HEK293 (cell line): Measurements from ENCODE around the gene SPTLC3.

Experiments used
- CTCF ChIA-PET: fragments of 350-600 bp; formaldehyde crosslinking; extraction: SDS; loops from one replicate; lab custom pipeline; 2021; ENCODE audit warnings: antibody characterized with exemption; lab: Yijun Ruan, JAX
- POLR2A ChIA-PET: fragments of 300-600 bp; formaldehyde crosslinking; extraction: SDS; loops from one replicate; lab custom pipeline; 2020; ENCODE audit warnings: antibody characterized with exemption, inconsistent platforms; lab: Yijun Ruan, JAX
- H3K27ac ChIP-seq: fragments of 200-500 bp; sonication (Bioruptor generic); 2 replicates; pipeline ENCODE4 v1.5.1; 2014; ENCODE audit warnings: low read depth, low read length, control low read depth, inconsistent platforms; ENCODE audit errors: extremely low read depth
- H3K36me3 ChIP-seq, 2 experiments: fragments of 200-500 bp in 1 of 2; sonication (Bioruptor generic) in 1 of 2; 1 replicate in 1 of 2; 2 replicates in 1 of 2; pipeline ENCODE4 v1.5.1; 2014 to 2017; ENCODE audit warnings: inconsistent platforms in 2 of 2, low read length in 2 of 2; ENCODE audit not compliant: control insufficient read depth in 2 of 2, insufficient read depth in 1 of 2
- H3K4me1 ChIP-seq: fragments of 200-500 bp; sonication (Bioruptor generic); 2 replicates; pipeline ENCODE4 v1.5.1; 2014; ENCODE audit warnings: mild to moderate bottlenecking, low read length, inconsistent platforms; ENCODE audit not compliant: control insufficient read depth, insufficient read depth
- H3K4me3 ChIP-seq: 2 replicates; pipeline ENCODE4 v1.5.1; 2011; ENCODE audit warnings: low read depth, mild to moderate bottlenecking, control low read depth, low read length, moderate library complexity
- H3K9me3 ChIP-seq: fragments of 200-500 bp; sonication (Bioruptor generic); 2 replicates; pipeline ENCODE4 v1.5.1; 2014; ENCODE audit warnings: low read depth, low read length, inconsistent platforms; ENCODE audit not compliant: control insufficient read depth, insufficient read depth
- FEZF1 ChIP-seq: fragments of 450-650 bp; formaldehyde crosslinking; IDR thresholded peaks from 2 replicates; pipeline ENCODE4 v1.5.1; 2016; ENCODE audit warnings: missing biosample characterization, missing genetic modification characterization
- GLIS1 ChIP-seq: fragments of 450-650 bp; formaldehyde crosslinking; IDR thresholded peaks from 2 replicates; pipeline ENCODE4 v1.5.1; 2016; ENCODE audit warnings: missing biosample characterization, missing genetic modification characterization
- HOXD13 ChIP-seq: sonication (generic); formaldehyde crosslinking; IDR thresholded peaks from 2 replicates; pipeline ENCODE4 v1.8.0; 2022; ENCODE audit warnings: missing genetic modification reagents, borderline replicate concordance
- MZF1 ChIP-seq: fragments of 450-650 bp; formaldehyde crosslinking; IDR thresholded peaks from 2 replicates; pipeline ENCODE4 v1.5.1; 2017; ENCODE audit warnings: missing biosample characterization, missing genetic modification characterization, borderline replicate concordance
- OVOL3 ChIP-seq: fragments of 450-650 bp; formaldehyde crosslinking; IDR thresholded peaks from 2 replicates; pipeline ENCODE4 v1.5.1; 2016; ENCODE audit warnings: missing biosample characterization, missing genetic modification characterization
- PATZ1 ChIP-seq: fragments of 450-650 bp; formaldehyde crosslinking; IDR thresholded peaks from 2 replicates; pipeline ENCODE4 v1.5.1; 2016; ENCODE audit warnings: missing biosample characterization, missing genetic modification characterization
- PRDM4 ChIP-seq: fragments of 450-650 bp; formaldehyde crosslinking; IDR thresholded peaks from 2 replicates; pipeline ENCODE4 v1.5.1; 2017; ENCODE audit warnings: missing biosample characterization, missing genetic modification characterization
- PRDM6 ChIP-seq: fragments of 450-650 bp; formaldehyde crosslinking; IDR thresholded peaks from 2 replicates; pipeline ENCODE4 v1.5.1; 2017; ENCODE audit warnings: missing biosample characterization, missing genetic modification characterization
- SCRT1 ChIP-seq: fragments of 450-650 bp; formaldehyde crosslinking; IDR thresholded peaks from 2 replicates; pipeline ENCODE4 v1.5.1; 2016; ENCODE audit warnings: missing biosample characterization, missing genetic modification characterization, borderline replicate concordance
- WT1 ChIP-seq: fragments of 450-650 bp; formaldehyde crosslinking; IDR thresholded peaks from 2 replicates; pipeline ENCODE4 v1.5.1; 2016; ENCODE audit warnings: missing biosample characterization, missing genetic modification characterization
- ZBTB17 ChIP-seq: fragments of 450-650 bp; formaldehyde crosslinking; IDR thresholded peaks from 2 replicates; pipeline ENCODE4 v1.5.1; 2016; ENCODE audit warnings: missing biosample characterization, missing genetic modification characterization
- ZBTB48 ChIP-seq: fragments of 450-650 bp; formaldehyde crosslinking; IDR thresholded peaks from 2 replicates; pipeline ENCODE4 v1.5.1; 2016; ENCODE audit warnings: missing biosample characterization, missing genetic modification characterization
- ZNF148 ChIP-seq: fragments of 450-650 bp; formaldehyde crosslinking; IDR thresholded peaks from 2 replicates; pipeline ENCODE4 v1.5.0; 2017; ENCODE audit warnings: missing biosample characterization, missing genetic modification characterization, borderline replicate concordance
- ZNF155 ChIP-seq: fragments of 450-650 bp; formaldehyde crosslinking; IDR thresholded peaks from 2 replicates; pipeline ENCODE4 v1.5.1; 2016; ENCODE audit warnings: missing biosample characterization, missing genetic modification characterization
- ZNF157 ChIP-seq: fragments of 450-650 bp; formaldehyde crosslinking; IDR thresholded peaks from 2 replicates; pipeline ENCODE4 v1.5.1; 2016; ENCODE audit warnings: missing biosample characterization, missing genetic modification characterization
- ZNF175 ChIP-seq: fragments of 450-650 bp; formaldehyde crosslinking; IDR thresholded peaks from 2 replicates; pipeline ENCODE4 v1.5.1; 2016; ENCODE audit warnings: missing biosample characterization, missing genetic modification characterization
- ZNF239 ChIP-seq: fragments of 450-650 bp; formaldehyde crosslinking; IDR thresholded peaks from 2 replicates; pipeline ENCODE4 v1.5.1; 2016; ENCODE audit warnings: missing biosample characterization, missing genetic modification characterization
- ZNF561 ChIP-seq: fragments of 450-650 bp; IDR thresholded peaks from 2 replicates; pipeline ENCODE4 v1.5.1; 2018; ENCODE audit warnings: missing biosample characterization, missing genetic modification characterization, borderline replicate concordance
- ZNF629 ChIP-seq: fragments of 450-650 bp; formaldehyde crosslinking; IDR thresholded peaks from 2 replicates; pipeline ENCODE4 v1.5.1; 2017; ENCODE audit warnings: missing biosample characterization, missing genetic modification characterization
- ZNF645 ChIP-seq: fragments of 450-650 bp; formaldehyde crosslinking; IDR thresholded peaks from 2 replicates; pipeline ENCODE4; 2016; ENCODE audit warnings: missing biosample characterization, missing genetic modification characterization
- ZNF843 ChIP-seq: fragments of 450-650 bp; formaldehyde crosslinking; IDR thresholded peaks from 2 replicates; pipeline ENCODE4 v1.5.1; 2016; ENCODE audit warnings: missing biosample characterization, missing genetic modification characterization

The SPTLC3 gene

GRCh38 chr20:13187899-13188298, 179.1 kb downstream of the SPTLC3 start (continued):
- no peak for TF ChIP-seq PRDM6
- no peak for TF ChIP-seq ZNF239
- no peak for TF ChIP-seq ZBTB17
- no peak for TF ChIP-seq HOXD13 (CRISPR knock-in tag)
- no peak for TF ChIP-seq PATZ1 (tag by site-specific recombination)
- TF ChIP-seq ZNF645 (tag by site-specific recombination), result no peak
- no peak for TF ChIP-seq ZNF155 (tag by site-specific recombination)
- TF ChIP-seq ZBTB48, result no peak

GRCh38 chr20:13199279-13199678, 190.5 kb downstream of the SPTLC3 start:
- CTCF ChIA-PET, result interaction anchor here (0.7 to 1.5 kb wide), 2 partner anchors 20 to 274 kb away, joined by 3 to 5 read pairs; no protein-coding TSS in a partner anchor
- POLR2A ChIA-PET, result no interaction called here
- TF ChIP-seq ZNF629 (tag by site-specific recombination), result no peak
- TF ChIP-seq ZNF148 (tag by site-specific recombination), result no peak
- TF ChIP-seq ZNF175 (tag by site-specific recombination), result no peak
- TF ChIP-seq ZNF561 (tag by site-specific recombination), result 0 out of 2 replicates have a peak, but pooled peaks have one; percentile 40
- 0 out of 2 replicates have a peak, but pooled peaks have one; percentile 54 for TF ChIP-seq PRDM4 (tag by site-specific recombination)
- peak; percentile 43; the same call in 1 of the 2 replicates for TF ChIP-seq ZNF843 (tag by site-specific recombination)
- TF ChIP-seq FEZF1 (tag by site-specific recombination), result peak; percentile 91
- TF ChIP-seq PRDM6, result peak; percentile 92
- TF ChIP-seq WT1, result peak; percentile 90
- TF ChIP-seq ZNF157 (tag by site-specific recombination), result no peak
- TF ChIP-seq OVOL3, result 0 out of 2 replicates have a peak, but pooled peaks have one; percentile 44
- 0 out of 2 replicates have a peak, but pooled peaks have one; percentile 13 for TF ChIP-seq SCRT1 (tag by site-specific recombination)
- TF ChIP-seq GLIS1 (tag by site-specific recombination), result peak; percentile 37; the same call in 1 of the 2 replicates
- no peak for TF ChIP-seq MZF1 (tag by site-specific recombination)

More at GRCh38 chr20:13199279-13199678, 190.5 kb downstream of the SPTLC3 start:
- no peak overlapping the region for H3K4me3 ChIP-seq
- no peak overlapping the region for H3K27ac ChIP-seq
- no peaks in the 10 kb centered on the region for H3K36me3 ChIP-seq
- peaks cover 11% of the 10 kb centered on the region for H3K4me1 ChIP-seq
- no peaks in the 10 kb centered on the region for H3K9me3 ChIP-seq
